IMR-90 (cell line): ENCODE measurements around the gene ANXA7. TPM values are rescaled to one million over a fixed set of nuclear protein-coding genes. Genes with fewer than 3 reads are reported as not detected.

Source experiments
- ATAC-seq: fragments of 200-7000 bp; cut with Tn5 transposase; 2 replicates; pipeline ENCODE4 v1.9.1; 2020; ENCODE audit warnings: low read depth, mild to moderate bottlenecking, moderate library complexity
- BruUV-seq: library from RNA; stranded (reverse); fragments of 400-500 nt; replicated peaks from 2 replicates; lab custom pipeline; 2021; lab: Mats Ljungman, UMichigan
- CTCF ChIA-PET: fragments of 300-600 bp; formaldehyde crosslinking; extraction: SDS; loops from one replicate; lab custom pipeline; 2021; ENCODE audit warnings: antibody characterized with exemption; lab: Yijun Ruan, JAX
- POLR2A ChIA-PET: fragments of 300-600 bp; sonication (Branson Sonifier 250); formaldehyde crosslinking; loops from one replicate; lab custom pipeline; 2022; ENCODE audit warnings: antibody characterized with exemption; ENCODE audit not compliant: unreplicated experiment; lab: Charles Lee
- DNase-seq: peaks from one replicate; pipeline ENCODE4 v3.0.0; 2013
- H2AFZ ChIP-seq: replicated peaks from 2 replicates; pipeline ENCODE3; 2013; ENCODE audit warnings: low read length, mild to moderate bottlenecking; ENCODE audit not compliant: poor library complexity
- H2AK5ac ChIP-seq: 2 replicates; pipeline ENCODE4 v1.6.1; 2013; ENCODE audit warnings: low read depth, low read length, inconsistent platforms
- H2AK9ac ChIP-seq: replicated peaks from 2 replicates; pipeline ENCODE3; 2013; ENCODE audit warnings: mild to moderate bottlenecking, low read depth, low read length, moderate library complexity; ENCODE audit not compliant: poor library complexity
- H2BK120ac ChIP-seq: 2 replicates; pipeline ENCODE4 v1.6.1; 2013; ENCODE audit warnings: low read depth, low read length, inconsistent platforms
- H2BK15ac ChIP-seq: 3 replicates; pipeline ENCODE4 v1.6.1; 2013; ENCODE audit warnings: low read depth, low read length, inconsistent platforms
- H2BK20ac ChIP-seq: 2 replicates; pipeline ENCODE4 v1.6.1; 2013; ENCODE audit warnings: low read depth, mild to moderate bottlenecking, inconsistent platforms, low read length, moderate library complexity
- H2BK5ac ChIP-seq: 2 replicates; pipeline ENCODE4 v1.6.1; 2013; ENCODE audit warnings: mild to moderate bottlenecking, low read depth, low read length, inconsistent platforms; ENCODE audit not compliant: poor library complexity, severe bottlenecking
- H3K14ac ChIP-seq: replicated peaks from 2 replicates; pipeline ENCODE4 v1.6.1; 2013; ENCODE audit warnings: low read depth, low read length, inconsistent platforms
- H3K18ac ChIP-seq: 2 replicates; pipeline ENCODE4 v1.6.1; 2013; ENCODE audit warnings: low read depth, low read length, control low read depth
- H3K23ac ChIP-seq: 2 replicates; pipeline ENCODE4 v1.6.1; 2013; ENCODE audit warnings: low read depth, low read length, inconsistent platforms
- H3K27ac ChIP-seq: 2 replicates; pipeline ENCODE4 v1.5.1; 2013; ENCODE audit warnings: mild to moderate bottlenecking, control low read depth, low read length; ENCODE audit not compliant: insufficient read depth
- H3K27me3 ChIP-seq: 2 replicates; pipeline ENCODE4 v1.6.1; 2013; ENCODE audit warnings: low read length; ENCODE audit not compliant: control insufficient read depth, insufficient read depth
- H3K36me3 ChIP-seq: 2 replicates; pipeline ENCODE4 v1.6.1; 2013; ENCODE audit warnings: low read length, mixed read lengths; ENCODE audit not compliant: control insufficient read depth, insufficient read depth
- H3K4ac ChIP-seq: 2 replicates; pipeline ENCODE4 v1.6.1; 2013; ENCODE audit warnings: low read depth, low read length, inconsistent platforms
- H3K4me1 ChIP-seq: 2 replicates; pipeline ENCODE4 v1.6.1; 2013; ENCODE audit warnings: low read length, mixed read lengths; ENCODE audit not compliant: control insufficient read depth, insufficient read depth
- H3K4me2 ChIP-seq: 2 replicates; pipeline ENCODE4 v1.6.1; 2013; ENCODE audit warnings: low read depth, mild to moderate bottlenecking, control low read depth, low read length, moderate library complexity
- H3K4me3 ChIP-seq: 2 replicates; pipeline ENCODE4 v1.5.1; 2013; ENCODE audit warnings: low read depth, mild to moderate bottlenecking, control low read depth, low read length, moderate library complexity; ENCODE audit not compliant: insufficient read depth
- H3K56ac ChIP-seq: 2 replicates; pipeline ENCODE4 v1.6.1; 2013; ENCODE audit warnings: low read length, inconsistent platforms; ENCODE audit not compliant: insufficient read depth; ENCODE audit errors: extremely low read depth
- H3K79me1 ChIP-seq, 2 experiments: 2 replicates each; pipeline ENCODE4 v1.6.1; 2013; ENCODE audit warnings: low read length in 2 of 2, inconsistent platforms in 1 of 2, low read depth in 1 of 2
- H3K9ac ChIP-seq: 2 replicates; pipeline ENCODE4 v1.6.1; 2013; ENCODE audit warnings: low read depth, low read length, control low read depth
- H3K9me1 ChIP-seq: 2 replicates; pipeline ENCODE4 v1.6.1; 2013; ENCODE audit warnings: low read length, inconsistent platforms; ENCODE audit not compliant: insufficient read depth
- H3K9me3 ChIP-seq: 2 replicates; pipeline ENCODE4 v1.6.1; 2013; ENCODE audit warnings: low read length; ENCODE audit not compliant: control insufficient read depth, insufficient read depth
- H4K20me1 ChIP-seq: 2 replicates; pipeline ENCODE4 v1.6.1; 2013; ENCODE audit warnings: low read length, inconsistent platforms; ENCODE audit not compliant: insufficient read depth
- H4K5ac ChIP-seq: 2 replicates; pipeline ENCODE4 v1.6.1; 2013; ENCODE audit warnings: mild to moderate bottlenecking, low read depth, low read length, control low read depth
- H4K8ac ChIP-seq, 2 experiments: 2 replicates each; pipeline ENCODE4 v1.6.1; 2013; ENCODE audit warnings: low read depth in 2 of 2, low read length in 2 of 2, control low read depth in 1 of 2, inconsistent platforms in 1 of 2
- H4K91ac ChIP-seq: 2 replicates; pipeline ENCODE4 v1.6.1; 2013; ENCODE audit warnings: low read depth, low read length, inconsistent platforms; ENCODE audit not compliant: insufficient read depth
- CEBPB ChIP-seq: IDR thresholded peaks from 2 replicates; pipeline ENCODE4 v1.6.1; 2012; ENCODE audit warnings: low read depth, low read length, improper control_type of control experiment
- FOS ChIP-seq: fragments of 150-350 bp; IDR thresholded peaks from 2 replicates; pipeline ENCODE4 v1.6.1; 2016; ENCODE audit warnings: low read depth, low read length
- WGBS, 2 experiments: methylation state at CpG; one replicate each; pipeline versions ENCODE4 v1.1.5 to v1.1.7; 2013; ENCODE audit warnings: missing lambda C conversion rate in 2 of 2; ENCODE audit not compliant: insufficient read length in 1 of 2; ENCODE audit errors: extremely low coverage in 2 of 2; 5-methylcytosine and 5-hydroxymethylcytosine counted together
- dilution Hi-C: fragments of 300-500 bp; cut with HindIII; formaldehyde crosslinking; loops from one replicate; pipeline ENCODE4 v1.14.3; 2018; ENCODE audit warnings: low sequenced_read_pairs; ENCODE audit not compliant: unreplicated experiment
- in situ Hi-C: fragments of 300-500 bp; cut with MboI; formaldehyde crosslinking; loops from 3 replicates; pipeline ENCODE4 v1.14.3; 2019; ENCODE audit warnings: low sequenced_read_pairs, inconsistent platforms, mixed read lengths
- intact Hi-C: fragments of 100-400 bp; cut with micrococcal nuclease; formaldehyde crosslinking; loops from 2 replicates; pipeline ENCODE4 v1.10.0; 2022
- polyA plus RNA-seq, 3 experiments: library from polyadenylated mRNA; depleted of rRNA; stranded (reverse); fragments of >200 nt; gene quantifications; 2 replicates each; pipeline ENCODE4 v1.2.3, GENCODE V29; 2012; ENCODE audit warnings: low replicate concordance in 1 of 3
- total RNA-seq: library from RNA; depleted of rRNA; stranded (reverse); fragments of >200 nt; gene quantifications from 2 replicates; pipeline ENCODE4 v1.2.3, GENCODE V29; 2012

ANXA7 gene
- total and polyA plus RNA-seq, 2 of the 4 experiments (the other 2 are of a cell fraction): 77.4 to 120 TPM

GRCh38 chr10:73459683-73460314 is 45.9 kb upstream of the ANXA7 start:
- H2BK15ac ChIP-seq: no peak overlapping the region
- no peaks in the 10 kb centered on the region for H3K9me1 ChIP-seq
- H3K79me1 ChIP-seq: peaks cover 0 to 4% of the 10 kb centered on the region in 2 experiments; a peak in 2 of 4 replicates
- H3K4ac ChIP-seq: no peak overlapping the region
- H3K4me3 ChIP-seq: no peak overlapping the region
- no peak overlapping the region for H3K18ac ChIP-seq
- ChIA-PET POLR2A (interaction anchor here (0.6 kb wide), 1 partner anchor 14 kb away, joined by 8 read pairs; no protein-coding TSS in a partner anchor), CTCF (no interaction called here)
- no peak overlapping the region for H3K9ac ChIP-seq
- H3K27me3 ChIP-seq: no peaks in the 10 kb centered on the region
- peaks cover 6% of the 10 kb centered on the region for H3K4me1 ChIP-seq
- H4K5ac ChIP-seq: no peak overlapping the region
- ATAC-seq (no peak), DNase-seq (peak; percentile 4)
- peaks cover 13% of the 10 kb centered on the region for H3K36me3 ChIP-seq
- no peak overlapping the region for H2AK5ac ChIP-seq
- 79% methylated on average over 3 of the region's 6 CpGs; no CpG with 5 or more reads in 1 of the 2 experiments for WGBS, 2 experiments
- H3K27ac ChIP-seq: no peak overlapping the region
- TF ChIP-seq CEBPB (peak; percentile 79), FOS (no peak)
- H4K20me1 ChIP-seq: no peaks in the 10 kb centered on the region
- no peak overlapping the region for H2BK5ac ChIP-seq
- no peak overlapping the region for H2BK120ac ChIP-seq
- no peak overlapping the region for H4K8ac ChIP-seq
- no TSS peak for BruUV-seq
- intact Hi-C loops (no loop called here), in situ Hi-C loops (no loop called here), dilution Hi-C loops (no loop called here)
- no peak overlapping the region for H2AK9ac ChIP-seq
- H3K4me2 ChIP-seq: no peak overlapping the region
- no peak overlapping the region for H3K14ac ChIP-seq
- no peak overlapping the region for H3K56ac ChIP-seq
- no peak overlapping the region for H3K23ac ChIP-seq
- H4K91ac ChIP-seq: no peak overlapping the region
- no peak overlapping the region for H2AFZ ChIP-seq
- no peak overlapping the region for H2BK20ac ChIP-seq
- no peaks in the 10 kb centered on the region for H3K9me3 ChIP-seq
